ENCODE results near the gene FBXO24.

The FBXO24 gene

GRCh38 chr7:100623951-100624824 is 38.1 kb downstream of the FBXO24 start:
- no peak for DNase-seq (ENCODE audit: low read depth)

- no peak for DNase-seq (ENCODE audit: low read depth)
These were observed 39.9 kb downstream of the FBXO24 start for GRCh38 chr7:100626055-100626454.

- peak; percentile 47 for DNase-seq (ENCODE audit: low read depth)
These were observed 40.6 kb downstream of the FBXO24 start for GRCh38 chr7:100626530-100627237.

- DNase-seq (ENCODE audit: low read depth): no peak
These were observed 41.1 kb downstream of the FBXO24 start for GRCh38 chr7:100627238-100627549.

GRCh38 chr7:100629117-100629716 is 43.1 kb downstream of the FBXO24 start:
- DNase-seq (ENCODE audit: low read depth): no peak

- DNase-seq (ENCODE audit: low read depth): no peak
These were observed 43.9 kb downstream of the FBXO24 start for GRCh38 chr7:100630066-100630465.

GRCh38 chr7:100632951-100633717 is 47.0 kb downstream of the FBXO24 start:
- DNase-seq (ENCODE audit: low read depth): no peak

GRCh38 chr7:100639995-100640516 is 53.9 kb downstream of the FBXO24 start:
- no peak for DNase-seq (ENCODE audit: low read depth)

GRCh38 chr7:100640517-100641440 is 54.7 kb downstream of the FBXO24 start:
- no peak for DNase-seq (ENCODE audit: low read depth)

GRCh38 chr7:100641463-100641859 is 55.3 kb downstream of the FBXO24 start, which contains the start of gene TFR2:
Gene TFR2, minus strand, starts transcription at chr7:100641552. Its CDS starts 43 bp downstream, at chr7:100641509.
- DNase-seq (ENCODE audit: low read depth): no peak

- no peak for DNase-seq (ENCODE audit: low read depth)
These were observed 55.9 kb downstream of the FBXO24 start for GRCh38 chr7:100641860-100642533.

- no peak for DNase-seq (ENCODE audit: low read depth)
These were observed 56.4 kb downstream of the FBXO24 start for GRCh38 chr7:100642534-100642907.

GRCh38 chr7:100649826-100650565 is 63.9 kb downstream of the FBXO24 start:
- no peak for DNase-seq (ENCODE audit: low read depth)

Data from fibroblast of the conjunctiva (primary cell).